Subcutaneous adipose tissue (tissue), 4 donors: ENCODE measurements around the gene NRCAM. TPM values are rescaled to one million over a fixed set of nuclear protein-coding genes. Genes with fewer than 3 reads are reported as not detected.

Experiments
- total RNA-seq, 4 donors: library from RNA; depleted of rRNA; stranded (reverse); fragments of >200 nt; gene quantifications; one replicate each; pipeline ENCODE4 v1.1.0, GENCODE V29; 2016
- TF ChIP-seq, protein P1 (sequence below): fragments of 450-650 bp; IDR thresholded peaks from one replicate; pipeline ENCODE4 v1.5.1; 2016; ENCODE audit warnings: low read depth, mild to moderate bottlenecking, control low read depth, antibody characterized with exemption, moderate library complexity

Gene NRCAM
- total RNA-seq, 4 donors from 2014 or later: 21.1 to 74.4 (median 49.3) TPM

DNA sequence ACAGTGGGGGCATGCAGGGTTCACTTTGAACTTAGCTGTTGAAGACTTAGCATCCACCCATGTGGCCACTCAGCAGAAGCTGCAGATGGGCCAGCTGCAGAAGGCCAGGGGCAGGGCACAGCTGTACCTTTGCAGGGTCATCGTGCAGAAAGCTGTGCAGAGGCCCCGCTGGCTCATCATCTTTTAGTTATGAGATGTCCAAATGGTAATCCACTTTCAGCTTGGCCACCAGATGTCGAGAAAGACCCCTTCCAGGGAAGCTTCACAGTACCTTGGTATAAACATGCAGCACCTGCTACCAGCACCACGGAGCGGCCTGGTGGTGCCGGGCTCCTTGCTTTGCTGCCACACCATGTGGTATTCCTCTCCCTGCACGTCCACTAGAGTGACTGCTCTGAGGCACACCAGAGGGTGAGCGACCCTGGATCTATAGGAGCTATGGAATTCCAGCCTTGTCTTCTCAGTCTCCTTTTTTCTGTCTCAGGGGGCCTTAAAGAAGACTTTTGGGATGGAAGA lies 251.9 kb downstream of the NRCAM start:
- TF ChIP-seq, protein P1, sequence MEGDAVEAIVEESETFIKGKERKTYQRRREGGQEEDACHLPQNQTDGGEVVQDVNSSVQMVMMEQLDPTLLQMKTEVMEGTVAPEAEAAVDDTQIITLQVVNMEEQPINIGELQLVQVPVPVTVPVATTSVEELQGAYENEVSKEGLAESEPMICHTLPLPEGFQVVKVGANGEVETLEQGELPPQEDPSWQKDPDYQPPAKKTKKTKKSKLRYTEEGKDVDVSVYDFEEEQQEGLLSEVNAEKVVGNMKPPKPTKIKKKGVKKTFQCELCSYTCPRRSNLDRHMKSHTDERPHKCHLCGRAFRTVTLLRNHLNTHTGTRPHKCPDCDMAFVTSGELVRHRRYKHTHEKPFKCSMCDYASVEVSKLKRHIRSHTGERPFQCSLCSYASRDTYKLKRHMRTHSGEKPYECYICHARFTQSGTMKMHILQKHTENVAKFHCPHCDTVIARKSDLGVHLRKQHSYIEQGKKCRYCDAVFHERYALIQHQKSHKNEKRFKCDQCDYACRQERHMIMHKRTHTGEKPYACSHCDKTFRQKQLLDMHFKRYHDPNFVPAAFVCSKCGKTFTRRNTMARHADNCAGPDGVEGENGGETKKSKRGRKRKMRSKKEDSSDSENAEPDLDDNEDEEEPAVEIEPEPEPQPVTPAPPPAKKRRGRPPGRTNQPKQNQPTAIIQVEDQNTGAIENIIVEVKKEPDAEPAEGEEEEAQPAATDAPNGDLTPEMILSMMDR: no peak

DNA sequence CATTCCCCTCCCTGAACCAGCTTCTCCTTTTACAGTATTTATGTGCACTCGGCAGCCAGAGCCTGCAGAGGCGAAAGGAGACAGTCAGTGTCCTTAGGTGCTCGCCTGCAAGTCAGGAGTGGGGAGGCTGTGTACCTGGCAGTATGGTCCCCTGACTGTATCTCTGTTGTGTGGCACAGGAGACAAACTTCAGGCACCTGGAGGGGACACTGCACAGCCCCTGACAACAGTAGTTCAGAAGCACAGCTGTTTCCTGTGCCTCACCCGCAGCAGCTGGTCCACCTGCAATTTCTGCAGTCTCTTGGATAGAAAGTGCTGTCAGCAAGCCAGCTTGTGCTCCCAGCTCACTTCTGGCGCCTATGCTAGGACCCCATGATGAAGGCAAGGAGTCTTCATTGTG lies 252.7 kb downstream of the NRCAM start:
- TF ChIP-seq, protein P1: no peak

DNA sequence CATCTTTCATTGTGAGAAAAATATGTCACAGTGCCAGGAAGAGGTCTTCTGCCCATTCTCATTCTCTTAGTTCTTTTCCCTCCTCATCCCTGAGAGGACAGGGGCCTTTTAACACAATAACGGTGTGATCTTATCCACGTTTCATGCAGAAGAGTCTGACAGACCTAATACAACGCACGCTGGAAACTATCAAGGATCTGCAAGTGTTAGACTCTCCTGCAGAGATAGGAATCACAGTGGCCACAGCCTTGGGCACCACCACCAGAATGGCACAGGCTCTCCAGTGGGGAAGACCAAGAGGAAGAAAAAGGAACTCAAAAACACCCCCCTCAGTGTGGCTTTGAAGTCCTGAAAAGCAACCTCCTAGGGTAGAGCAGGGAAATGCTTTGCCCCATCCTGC lies 253.5 kb downstream of the NRCAM start:
- TF ChIP-seq, protein P1: no peak

DNA sequence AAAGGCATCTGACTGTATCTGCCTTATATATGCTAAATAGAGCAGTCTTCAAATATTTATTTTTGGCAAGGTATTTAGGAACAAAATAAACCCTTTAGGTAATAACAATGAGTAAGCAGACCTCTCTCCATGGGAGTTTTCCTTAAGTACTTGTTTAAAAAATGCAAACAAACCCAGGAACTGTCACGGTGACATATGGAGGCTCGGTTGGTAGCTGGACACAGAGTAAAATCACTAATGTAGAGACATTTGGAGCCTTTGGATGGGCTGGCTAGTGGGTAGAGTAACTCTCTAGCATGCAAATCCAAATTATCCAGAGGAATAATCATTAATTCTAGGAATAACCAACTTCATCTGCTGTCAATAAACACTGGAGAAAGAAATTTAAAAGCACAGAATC lies 254.5 kb downstream of the NRCAM start:
- TF ChIP-seq, protein P1: no peak

DNA sequence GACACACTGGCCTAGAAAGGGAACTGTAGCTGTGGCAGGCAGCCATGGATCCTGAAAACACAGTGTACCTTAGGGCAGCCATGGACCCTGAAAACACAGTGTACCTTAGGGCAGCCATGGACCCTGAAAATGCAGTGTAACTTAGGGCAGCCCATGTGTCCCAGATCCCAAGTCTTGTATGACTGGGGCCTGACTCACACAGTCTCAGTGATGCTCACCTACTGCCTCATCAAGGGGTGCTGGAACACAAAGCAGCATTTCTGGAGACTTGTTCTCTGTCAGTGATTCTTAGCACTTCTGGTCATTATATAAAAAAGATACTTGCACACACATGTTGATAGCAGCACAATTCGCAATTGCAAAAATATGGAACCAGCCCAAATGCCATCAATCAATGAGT lies 255.9 kb downstream of the NRCAM start:
- TF ChIP-seq, protein P1: no peak

DNA sequence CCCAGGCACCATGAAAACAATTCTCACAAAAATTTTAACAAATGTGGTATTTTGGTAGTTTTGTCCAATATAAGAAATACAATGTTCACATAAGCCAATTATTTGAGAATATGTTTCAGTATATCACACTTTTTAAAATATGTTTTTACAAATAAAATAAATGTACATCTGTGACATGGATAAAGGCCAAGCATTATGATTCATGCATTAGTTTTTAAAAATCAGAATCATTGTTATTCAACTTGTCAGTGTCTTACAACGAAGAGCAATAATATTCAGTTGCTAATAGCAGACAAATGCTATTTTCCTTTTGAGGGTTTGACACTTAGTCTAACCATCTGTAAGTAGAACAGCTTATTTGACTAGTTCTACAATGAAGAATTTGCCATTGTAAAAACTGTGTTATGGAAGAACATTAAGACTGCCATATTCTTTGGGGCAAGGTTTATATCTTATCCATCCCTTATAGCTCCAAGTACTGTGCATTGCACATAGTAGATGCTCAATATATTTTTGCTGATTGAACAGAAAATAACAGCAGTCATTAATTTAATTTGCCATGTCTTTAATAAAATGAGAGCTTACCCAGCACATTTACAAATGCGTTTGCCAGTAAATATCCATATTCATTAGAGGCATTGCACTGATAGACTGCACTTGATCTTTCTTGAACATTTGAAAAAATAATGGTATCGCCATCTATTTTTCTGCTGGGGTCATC lies 258.7 kb downstream of the NRCAM start:
- TF ChIP-seq, protein P1: no peak

DNA sequence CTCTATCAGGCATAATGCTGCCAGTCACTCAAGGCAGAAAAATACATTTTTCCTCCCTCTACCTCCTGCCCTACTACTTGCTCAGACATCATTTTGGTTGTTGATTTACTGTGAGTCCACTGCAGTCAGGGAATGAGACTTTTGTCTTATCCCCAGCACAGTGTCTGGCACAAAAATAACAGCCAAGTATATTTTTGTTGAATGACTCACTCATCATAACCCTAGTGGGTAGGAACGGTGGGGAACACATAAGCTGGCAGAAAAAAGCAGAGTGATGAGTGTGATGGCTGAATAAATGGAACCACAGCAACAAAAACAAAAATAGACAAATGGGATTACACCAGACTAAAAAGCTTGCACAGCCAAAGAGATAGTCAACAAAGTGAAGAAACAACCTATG lies 260.2 kb downstream of the NRCAM start:
- TF ChIP-seq, protein P1: no peak
